Adrenal gland (tissue), 5 donors: ENCODE measurements around the gene BPHL.
"Not testable (repeated sequence)": the region's sequence is repeated elsewhere in the genome, so short reads cannot be mapped to it uniquely, and the experiment has no call there.

ENCODE experiments used
- CTCF ChIP-seq, 6 experiments: fragments of 450-650 bp in 4 of 6; fragments of 200-600 bp in 2 of 6; sonication (generic) in 1 of 6; IDR thresholded peaks; 1 replicate in 5 of 6; 2 replicates in 1 of 6; pipeline versions ENCODE4 v1.5.1 to v1.8.0; 2016 to 2021; ENCODE audit warnings: antibody characterized with exemption in 6 of 6, mild to moderate bottlenecking in 2 of 6, moderate library complexity in 1 of 6
- POLR2A ChIP-seq, 2 donors: fragments of 450-650 bp; IDR thresholded peaks; one replicate each; pipeline ENCODE4 v1.6.1; 2017; ENCODE audit warnings: antibody characterized with exemption in 2 of 2, mild to moderate bottlenecking in 2 of 2, moderate library complexity in 1 of 2
- donor health status: DM: no; HTN: no; CAD: no.

- not testable (repeated sequence) for TF ChIP-seq CTCF, POLR2A (IDR thresholded peaks at IDR 0.05)
These were observed 49.5 kb downstream of the BPHL start for GRCh38 chr6:3168046-3168445.
